ENCODE measurements around the gene EML5. TPM values are rescaled to one million over a fixed set of nuclear protein-coding genes. Genes with fewer than 3 reads are reported as not detected.

The EML5 gene
- total and polyA plus RNA-seq, 2 donors (not counting 3 experiments of a cell fraction or from before 2014, with no cell fraction given) = not detected

GRCh38 chr14:88568196-88568595 is 224.6 kb downstream of the EML5 start:
- intact Hi-C loops (cut with micrococcal nuclease) = no loop called here
- peaks cover 18 to 22% of the 10 kb centered on the region in 2 experiments for H3K36me3 ChIP-seq (ENCODE audit: control insufficient read depth in 2 of 2, extremely low read depth in 1 of 2, insufficient read depth in 2 of 2, low read length in 2 of 2)
- peaks cover 21% of the 10 kb centered on the region for H3K79me2 ChIP-seq (ENCODE audit: control insufficient read depth, insufficient read depth, low read length)
- no peak overlapping the region for H2AFZ ChIP-seq (ENCODE audit: low read depth, low read length)
- peaks cover 3% of the 10 kb centered on the region for H4K20me1 ChIP-seq (replicated peaks; ENCODE audit: control insufficient read depth, extremely low read depth, insufficient read depth, low read length)
- H3K9ac ChIP-seq (replicated peaks; ENCODE audit: extremely low read depth, insufficient read depth, low read length) = no peak overlapping the region
- no peak overlapping the region for H3K27ac ChIP-seq (ENCODE audit: insufficient read depth, low read depth, low read length)
- no peak for FAIRE-seq
- peaks cover 9% of the 10 kb centered on the region for H3K4me1 ChIP-seq (ENCODE audit: control insufficient read depth, extremely low read depth, insufficient read depth, low read length)
- no peaks in the 10 kb centered on the region for H3K27me3 ChIP-seq (ENCODE audit: control insufficient read depth in 2 of 2, insufficient read depth in 2 of 2, low read length in 2 of 2)
- POLR2A ChIA-PET = no interaction called here
- CTCF ChIA-PET = interaction anchor here (0.9 kb wide), 1 partner anchor 13 kb away, joined by 3 read pairs; no protein-coding TSS in a partner anchor
- no peak overlapping the region for H3K4me3 ChIP-seq (replicated peaks in 1 of 3; ENCODE audit: insufficient read depth in 1 of 3, low read depth in 1 of 3, low read length in 3 of 3)
- H3K4me2 ChIP-seq (ENCODE audit: insufficient read depth, low read length) = no peak overlapping the region
- no peak for DNase-seq (ENCODE audit: low read depth, low spot score)
- dilution Hi-C loops (cut with MboI; ENCODE audit: extremely low pct_ligation_motif_present, low sequenced_read_pairs) = no loop called here
- no peaks in the 10 kb centered on the region for H3K9me3 ChIP-seq (replicated peaks; ENCODE audit: control insufficient read depth, insufficient read depth, low read length)
- BruUV-seq (replicated peaks) = no TSS peak
- TF ChIP-seq JUN (IDR thresholded peaks at IDR 0.05; ENCODE audit: borderline replicate concordance, insufficient read depth, insufficient read length, low read depth) = no peak
- TF ChIP-seq EZH2 (IDR thresholded peaks at IDR 0.05; ENCODE audit: borderline replicate concordance, low read depth, low read length, severe bottlenecking) = no peak
- no peak for TF ChIP-seq POLR2A (IDR thresholded peaks at IDR 0.05; ENCODE audit: low read depth, low read length)
- TF ChIP-seq POLR2AphosphoS5 (IDR thresholded peaks at IDR 0.05; ENCODE audit: insufficient read depth, low read depth, low read length) = no peak
- TF ChIP-seq CTCF (IDR thresholded peaks at IDR 0.05; ENCODE audit: extremely low read depth in 1 of 2, insufficient read depth in 1 of 2, low read depth in 1 of 2, low read length in 2 of 2) = no peak
- TF ChIP-seq MYC (IDR thresholded peaks at IDR 0.05; ENCODE audit: low read depth, low read length) = no peak
- no peak for TF ChIP-seq MAX (IDR thresholded peaks at IDR 0.05; ENCODE audit: insufficient read depth, insufficient read length)
- no peak for TF ChIP-seq FOS (IDR thresholded peaks at IDR 0.05; ENCODE audit: borderline replicate concordance, insufficient read depth, low read length)
- TF ChIP-seq GATA2 (IDR thresholded peaks at IDR 0.05; ENCODE audit: insufficient read depth, insufficient read length, low read depth, low read length) = no peak
- H3K9me1 ChIP-seq (replicated peaks; ENCODE audit: control insufficient read depth, extremely low read depth, insufficient read depth, low read length) = no peaks in the 10 kb centered on the region

Data from endothelial cell of umbilical vein (primary cell).